B cell (primary cell): ENCODE measurements around the gene ENKUR. TPM values are rescaled to one million over a fixed set of nuclear protein-coding genes. Genes with fewer than 3 reads are reported as not detected.

ENCODE experiments used
- ATAC-seq: fragments of 200-7000 bp; cut with Tn5 transposase; one replicate; pipeline ENCODE4 v1.10.0; 2021; ENCODE audit warnings: low read depth, mild to moderate bottlenecking, moderate number of reproducible peaks, moderate library complexity
- CTCF ChIA-PET: fragments of 350-600 bp; sonication (Branson Sonifier 250); formaldehyde crosslinking; loops from one replicate; lab custom pipeline; 2021; ENCODE audit warnings: antibody characterized with exemption, inconsistent platforms; lab: Charles Lee
- POLR2A ChIA-PET: fragments of 350-600 bp; sonication (Branson Sonifier 250); formaldehyde crosslinking; loops from one replicate; lab custom pipeline; 2021; ENCODE audit warnings: antibody characterized with exemption; lab: Charles Lee
- DNase-seq: peaks from one replicate; pipeline ENCODE4 v3.0.0; 2013
- H2AFZ ChIP-seq: 2 replicates; pipeline ENCODE4 v1.6.1; 2012; ENCODE audit warnings: mild to moderate bottlenecking, low read depth, low read length; ENCODE audit not compliant: insufficient read depth, poor library complexity, severe bottlenecking
- H3K27ac ChIP-seq, 2 donors: 1 replicate in 1 of 2; 2 replicates in 1 of 2; pipeline ENCODE4 v1.5.1; 2012 to 2013; ENCODE audit warnings: low read length in 2 of 2, mild to moderate bottlenecking in 2 of 2, moderate library complexity in 1 of 2
- H3K27me3 ChIP-seq, 4 experiments: fragments of 200-600 bp in 1 of 4; sonication (generic) in 1 of 4; replicated peaks in 1 of 4; 1 replicate in 2 of 4; 2 replicates in 2 of 4; pipeline versions ENCODE4 v1.6.1 to v1.7.0; 2013 to 2016; ENCODE audit warnings: low read length in 3 of 4, mild to moderate bottlenecking in 2 of 4, mixed read lengths in 1 of 4, moderate library complexity in 1 of 4; ENCODE audit not compliant: insufficient read depth in 4 of 4, control insufficient read depth in 3 of 4; ENCODE audit errors: control extremely low read depth in 1 of 4
- H3K36me3 ChIP-seq, 2 experiments: replicated peaks in 1 of 2; 1 replicate in 1 of 2; 2 replicates in 1 of 2; pipeline versions ENCODE4 v1.6.1 to v1.7.1; 2013; ENCODE audit warnings: low read length in 1 of 2; ENCODE audit not compliant: insufficient read depth in 2 of 2, control insufficient read depth in 1 of 2; ENCODE audit errors: control extremely low read depth in 1 of 2, extremely low read depth in 1 of 2
- H3K4me1 ChIP-seq, 2 donors: fragments of 200-600 bp in 1 of 2; sonication (generic) in 1 of 2; 1 replicate in 1 of 2; 2 replicates in 1 of 2; pipeline versions ENCODE4 v1.5.1 to v1.6.1; 2013 to 2017; ENCODE audit warnings: low read length in 2 of 2; ENCODE audit not compliant: control insufficient read depth in 2 of 2, insufficient read depth in 2 of 2
- H3K4me2 ChIP-seq: replicated peaks from 2 replicates; pipeline ENCODE3; 2012; ENCODE audit warnings: mild to moderate bottlenecking, low read depth, low read length; ENCODE audit not compliant: poor library complexity, severe bottlenecking
- H3K4me3 ChIP-seq, 5 experiments: fragments of 200-600 bp in 1 of 5; sonication (generic) in 1 of 5; 1 replicate in 3 of 5; 2 replicates in 2 of 5; pipeline versions ENCODE4 v1.5.1 to v1.7.0; 2011 to 2016; ENCODE audit warnings: low read length in 4 of 5, mild to moderate bottlenecking in 4 of 5, low read depth in 2 of 5, control low read depth in 1 of 5, moderate library complexity in 1 of 5; ENCODE audit not compliant: insufficient read depth in 1 of 5; ENCODE audit errors: control extremely low read depth in 1 of 5, extremely low read depth in 1 of 5
- H3K79me2 ChIP-seq: fragments of 200-600 bp; sonication (generic); one replicate; pipeline ENCODE4 v1.6.0; 2016; ENCODE audit warnings: low read length; ENCODE audit not compliant: control insufficient read depth, insufficient read depth
- H3K9ac ChIP-seq: fragments of 200-600 bp; sonication (generic); 2 replicates; pipeline ENCODE4 v1.6.1; 2017; ENCODE audit warnings: mild to moderate bottlenecking, low read length, moderate library complexity
- H3K9me3 ChIP-seq, 3 donors: one replicate each; pipeline versions ENCODE4 v1.6.1 to v1.7.1; 2013; ENCODE audit warnings: low read length in 2 of 3; ENCODE audit not compliant: control insufficient read depth in 2 of 3, insufficient read depth in 1 of 3; ENCODE audit errors: control extremely low read depth in 1 of 3
- H4K20me1 ChIP-seq: 2 replicates; pipeline ENCODE4 v1.6.0; 2012; ENCODE audit warnings: mild to moderate bottlenecking, low read length; ENCODE audit not compliant: insufficient read depth, control insufficient read depth, poor library complexity, severe bottlenecking
- H3K27ac Mint-ChIP-seq: one replicate; pipeline ENCODE4 v1.8.0; 2021; ENCODE audit warnings: mixed read lengths
- H3K27me3 Mint-ChIP-seq: one replicate; pipeline ENCODE4 v1.8.0; 2021; ENCODE audit warnings: mixed read lengths
- H3K4me1 Mint-ChIP-seq: one replicate; pipeline ENCODE4 v1.8.0; 2021; ENCODE audit warnings: mixed read lengths
- H3K4me3 Mint-ChIP-seq: one replicate; pipeline ENCODE4 v1.8.0; 2021; ENCODE audit warnings: mixed read lengths
- H3K9me3 Mint-ChIP-seq: one replicate; pipeline ENCODE4 v1.8.0; 2022; ENCODE audit warnings: mixed read lengths; ENCODE audit not compliant: insufficient read depth
- CTCF ChIP-seq: fragments of 200-600 bp; IDR thresholded peaks from one replicate; pipeline ENCODE4 v1.8.0; 2022; ENCODE audit warnings: antibody characterized with exemption, mild to moderate bottlenecking
- EZH2 ChIP-seq: IDR thresholded peaks from 2 replicates; pipeline ENCODE4 v1.6.1; 2012; ENCODE audit warnings: borderline replicate concordance, low read depth, mild to moderate bottlenecking, moderate library complexity, low read length; ENCODE audit not compliant: insufficient read depth, poor library complexity, severe bottlenecking
- WGBS: methylation state at CpG from one replicate; pipeline ENCODE4 v1.1.5; 2013; ENCODE audit warnings: missing lambda C conversion rate; ENCODE audit not compliant: insufficient coverage; 5-methylcytosine and 5-hydroxymethylcytosine counted together
- intact Hi-C: fragments of 100-400 bp; cut with micrococcal nuclease; formaldehyde crosslinking; loops from one replicate; pipeline ENCODE4 v1.10.0; 2022
- polyA plus RNA-seq: library from polyadenylated mRNA; depleted of rRNA; stranded (reverse); fragments of >200 nt; gene quantifications from 2 replicates; pipeline ENCODE4 v1.2.3, GENCODE V29; 2012
- total RNA-seq, 2 donors: library from RNA; stranded (reverse); fragments of 120-200 nt in 1 of 2; gene quantifications; 1 replicate in 1 of 2; 2 replicates in 1 of 2; pipeline versions ENCODE4 v1.2.3 to v1.2.4, GENCODE V29; 2013 to 2022

Gene ENKUR
- total and polyA plus RNA-seq, 2 donors (not counting 1 experiment from before 2014, with no cell fraction given) = not detected

- no CpG with 5 or more reads among the region's 2 CpGs for WGBS
- ATAC-seq = no peak
- H3K4me2 ChIP-seq = no peak overlapping the region
- H3K4me3 ChIP-seq = no peak overlapping the region
- POLR2A ChIA-PET = no interaction called here
- H3K4me1 ChIP-seq = no peaks in the 10 kb centered on the region
- no peak overlapping the region for H3K27ac ChIP-seq
- Mint-ChIP-seq H3K4me3 (no peak overlapping the region), H3K9me3 (no peaks in the 10 kb centered on the region), H3K27ac (no peak overlapping the region), H3K27me3 (no peaks in the 10 kb centered on the region), H3K4me1 (no peaks in the 10 kb centered on the region)
- no peak overlapping the region for H3K9ac ChIP-seq
- CTCF ChIA-PET = interaction anchor here (0.6 kb wide), 1 partner anchor 8 kb away, joined by 4 read pairs; no protein-coding TSS in a partner anchor
- no peak for TF ChIP-seq EZH2
- intact Hi-C loops = no loop called here
- no peaks in the 10 kb centered on the region for H3K79me2 ChIP-seq
- H4K20me1 ChIP-seq = no peaks in the 10 kb centered on the region
- no peaks in the 10 kb centered on the region for H3K36me3 ChIP-seq
- no peaks in the 10 kb centered on the region for H3K27me3 ChIP-seq
- H2AFZ ChIP-seq = no peak overlapping the region
- DNase-seq = no peak
- H3K9me3 ChIP-seq = no peaks in the 10 kb centered on the region
These were observed 77.4 kb downstream of the ENKUR start for GRCh38 chr10:24938525-24938924.

- CTCF ChIA-PET = interaction anchor here (0.6 kb wide), 1 partner anchor 9 kb away, joined by 4 read pairs; no protein-coding TSS in a partner anchor
- POLR2A ChIA-PET = no interaction called here
- H4K20me1 ChIP-seq = no peaks in the 10 kb centered on the region
- no peak overlapping the region for H3K4me3 Mint-ChIP-seq
- no peak for TF ChIP-seq CTCF
- TF ChIP-seq EZH2 = no peak
- WGBS = 93% methylated on average over 3 of the region's 5 CpGs
- no peak overlapping the region for H2AFZ ChIP-seq
- no peak overlapping the region for H3K4me3 ChIP-seq
- no peak for ATAC-seq
- H3K9me3 ChIP-seq = no peaks in the 10 kb centered on the region
- intact Hi-C loops = no loop called here
- DNase-seq = no peak
- H3K79me2 ChIP-seq = no peaks in the 10 kb centered on the region
- H3K4me1 ChIP-seq = no peaks in the 10 kb centered on the region
- H3K27me3 ChIP-seq = no peaks in the 10 kb centered on the region
- H3K36me3 ChIP-seq = no peaks in the 10 kb centered on the region
- no peak overlapping the region for H3K27ac Mint-ChIP-seq
- H3K9me3 Mint-ChIP-seq = no peaks in the 10 kb centered on the region
- no peaks in the 10 kb centered on the region for H3K4me1 Mint-ChIP-seq
- H3K9ac ChIP-seq = no peak overlapping the region
- H3K4me2 ChIP-seq = no peak overlapping the region
- H3K27ac ChIP-seq = no peak overlapping the region
- no peaks in the 10 kb centered on the region for H3K27me3 Mint-ChIP-seq
These were observed 77.9 kb downstream of the ENKUR start for GRCh38 chr10:24938076-24938475.
